ENCODE results near the gene PTEN. TPM values are rescaled to one million over a fixed set of nuclear protein-coding genes. Genes with fewer than 3 reads are reported as not detected.

PTEN gene
- 100 to 1,000 TPM; 178 to 366 (median 186) TPM for total RNA-seq

- TF ChIP-seq POLR2AphosphoS5 (IDR thresholded peaks at IDR 0.05) (peak; percentile 76 to 94 (median 84)), POLR2A (IDR thresholded peaks at IDR 0.05) (peak; percentile 33), CTCF (IDR thresholded peaks at IDR 0.05) (peak in 1 of 3 donors; percentile 11)
- DNase-seq (ENCODE audit: low spot score in 2 of 2), result peak; percentile 79 to 83
- no peaks in the 10 kb centered on the region for H3K27me3 ChIP-seq
- H3K27ac ChIP-seq, result peak within 1 kb of the TSS; percentile 95 to 98
- H3K4me1 ChIP-seq, result peaks cover 0 to 14% of the 10 kb centered on the region in 2 donors
- H3K36me3 ChIP-seq, result no peaks in the 10 kb centered on the region
- H3K4me3 ChIP-seq, result peak within 1 kb of the TSS; percentile 72 to 91 (median 73)
- no peaks in the 10 kb centered on the region for H3K9me3 ChIP-seq
- intact Hi-C loops (cut with DNase I; ENCODE audit: low total_unique reads), result no loop called here
Measured at GRCh38 chr10:87863053-87863943, at the start of gene PTEN, which contains the start of gene KLLN. PTEN (plus strand) TSS chr10:87863625; CDS start chr10:87864470, 845 bp downstream. KLLN (minus strand) TSS chr10:87863533; CDS start chr10:87862487, 1,046 bp downstream.

- Histone ChIP-seq H3K4me3 (peak overlapping the region in 1 of 3 donors; percentile 90), H3K27me3 (no peaks in the 10 kb centered on the region), H3K9me3 (no peaks in the 10 kb centered on the region), H3K27ac (no peak overlapping the region), H3K36me3 (no peaks in the 10 kb centered on the region), H3K4me1 (no peaks in the 10 kb centered on the region)
- DNase-seq (ENCODE audit: low spot score in 2 of 2), result no peak
- no peak for TF ChIP-seq CTCF (IDR thresholded peaks at IDR 0.05)
- no peak for TF ChIP-seq POLR2A (IDR thresholded peaks at IDR 0.05)
- intact Hi-C loops (cut with DNase I; ENCODE audit: low total_unique reads), result no loop called here
Measured at GRCh38 chr10:87816163-87816897, 47.1 kb upstream of the PTEN start.

- Histone ChIP-seq H3K36me3 (no peaks in the 10 kb centered on the region), H3K4me3 (peak overlapping the region; percentile 69 to 90 (median 88)), H3K27me3 (no peaks in the 10 kb centered on the region), H3K4me1 (no peaks in the 10 kb centered on the region), H3K9me3 (no peaks in the 10 kb centered on the region), H3K27ac (peak overlapping the region; percentile 88 to 91)
- DNase-seq (ENCODE audit: low spot score in 2 of 2), result no peak
- no peak for TF ChIP-seq POLR2A (IDR thresholded peaks at IDR 0.05)
- TF ChIP-seq POLR2AphosphoS5 (IDR thresholded peaks at IDR 0.05), result no peak
- TF ChIP-seq CTCF (IDR thresholded peaks at IDR 0.05), result no peak
- intact Hi-C loops (cut with DNase I; ENCODE audit: low total_unique reads), result no loop called here
Measured at GRCh38 chr10:87816898-87817608, 46.4 kb upstream of the PTEN start.

- Histone ChIP-seq H3K4me1 (no peaks in the 10 kb centered on the region), H3K27ac (peak within 1 kb of the TSS; percentile 88 to 91), H3K36me3 (no peaks in the 10 kb centered on the region), H3K4me3 (peak within 1 kb of the TSS; percentile 69 to 90 (median 88)), H3K9me3 (no peaks in the 10 kb centered on the region), H3K27me3 (no peaks in the 10 kb centered on the region)
- TF ChIP-seq CTCF (IDR thresholded peaks at IDR 0.05) (peak in 1 of 3 donors; percentile 6), POLR2AphosphoS5 (IDR thresholded peaks at IDR 0.05) (peak; percentile 13 to 80 (median 69)), POLR2A (IDR thresholded peaks at IDR 0.05) (no peak)
- DNase-seq (ENCODE audit: low spot score in 2 of 2), result peak; percentile 77
- intact Hi-C loops (cut with DNase I; ENCODE audit: low total_unique reads), result no loop called here
Measured at GRCh38 chr10:87817609-87818504, 45.6 kb upstream of the PTEN start, which contains the start of gene ATAD1. ATAD1 (minus strand) TSS chr10:87818226; CDS start chr10:87814599, 3,627 bp downstream.

All from breast epithelium (tissue), 4 donors.